A673 (cell line): ENCODE results near the gene HRH1.

Source experiments
- CTCF ChIP-seq: fragments of 300-800, 200-600 bp; sonication (generic); conservative IDR thresholded peaks from 2 replicates; pipeline ENCODE4 v1.5.1; 2017; ENCODE audit warnings: low read depth, mild to moderate bottlenecking, antibody characterized with exemption, low read length, moderate library complexity, mixed read lengths
- EZH2 ChIP-seq: fragments of 200-600 bp; sonication (generic); IDR thresholded peaks from 2 replicates; pipeline ENCODE4 v1.6.1; 2017; ENCODE audit warnings: borderline replicate concordance, low read depth, mild to moderate bottlenecking, mixed read lengths, antibody characterized with exemption, low read length; ENCODE audit not compliant: poor library complexity, severe bottlenecking

GRCh38 chr3:11288786-11289637, 134.7 kb downstream of the HRH1 start:
- no peak for TF ChIP-seq CTCF
- no peak for TF ChIP-seq EZH2
